Measurements from ENCODE around the gene TEK.

Gene TEK

DNA sequence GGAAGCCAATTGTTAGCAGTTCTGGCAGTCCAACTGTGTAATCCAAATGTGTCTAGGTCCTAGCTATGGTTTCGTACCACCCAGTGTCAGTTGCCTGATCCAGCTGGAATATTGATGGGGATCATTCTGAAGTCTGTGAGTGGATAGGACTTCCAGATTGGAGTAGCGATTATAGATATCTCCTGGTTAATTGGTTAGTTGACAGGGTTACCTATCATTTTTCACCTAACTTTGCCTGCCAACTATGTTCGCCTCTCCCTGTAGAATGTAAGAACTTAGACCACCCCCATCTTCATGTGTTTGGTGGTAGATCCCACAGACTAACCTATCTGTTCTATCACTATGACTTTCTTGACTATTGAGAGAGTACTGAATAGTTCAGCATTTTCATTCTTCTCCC, 59.9 kb downstream of the TEK start:
- H3K4me3 ChIP-seq (ENCODE audit: low read length): no peak overlapping the region

DNA sequence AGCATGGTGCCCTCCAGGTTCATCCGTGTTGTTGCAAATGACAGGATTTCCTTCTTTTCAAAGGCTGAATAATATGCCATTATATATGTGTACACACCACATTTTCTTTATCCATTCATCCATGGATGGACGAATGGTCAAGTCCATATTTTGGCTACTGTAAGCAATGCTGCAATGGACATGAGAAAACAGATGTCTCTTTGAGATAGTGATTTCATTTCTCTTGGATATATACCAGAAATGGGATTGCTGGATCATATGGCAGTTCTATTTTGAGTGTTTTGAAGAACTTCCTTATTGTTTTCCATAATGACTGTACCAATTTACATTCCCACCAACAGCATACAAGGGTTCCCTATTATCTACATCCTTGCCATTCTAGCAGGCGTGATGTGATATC, 67.9 kb downstream of the TEK start:
- DNase-seq (ENCODE audit: low read depth): no peak
- TF ChIP-seq, protein P1, sequence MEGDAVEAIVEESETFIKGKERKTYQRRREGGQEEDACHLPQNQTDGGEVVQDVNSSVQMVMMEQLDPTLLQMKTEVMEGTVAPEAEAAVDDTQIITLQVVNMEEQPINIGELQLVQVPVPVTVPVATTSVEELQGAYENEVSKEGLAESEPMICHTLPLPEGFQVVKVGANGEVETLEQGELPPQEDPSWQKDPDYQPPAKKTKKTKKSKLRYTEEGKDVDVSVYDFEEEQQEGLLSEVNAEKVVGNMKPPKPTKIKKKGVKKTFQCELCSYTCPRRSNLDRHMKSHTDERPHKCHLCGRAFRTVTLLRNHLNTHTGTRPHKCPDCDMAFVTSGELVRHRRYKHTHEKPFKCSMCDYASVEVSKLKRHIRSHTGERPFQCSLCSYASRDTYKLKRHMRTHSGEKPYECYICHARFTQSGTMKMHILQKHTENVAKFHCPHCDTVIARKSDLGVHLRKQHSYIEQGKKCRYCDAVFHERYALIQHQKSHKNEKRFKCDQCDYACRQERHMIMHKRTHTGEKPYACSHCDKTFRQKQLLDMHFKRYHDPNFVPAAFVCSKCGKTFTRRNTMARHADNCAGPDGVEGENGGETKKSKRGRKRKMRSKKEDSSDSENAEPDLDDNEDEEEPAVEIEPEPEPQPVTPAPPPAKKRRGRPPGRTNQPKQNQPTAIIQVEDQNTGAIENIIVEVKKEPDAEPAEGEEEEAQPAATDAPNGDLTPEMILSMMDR (conservative IDR thresholded peaks at IDR 0.05; ENCODE audit: low read depth, low read length): no peak
- no peak overlapping the region for H3K4me3 ChIP-seq (ENCODE audit: low read length)

More for the DNA sequence above, 59.9 kb downstream of the TEK start:
- DNase-seq (ENCODE audit: low read depth): no peak
- TF ChIP-seq, protein P1 (conservative IDR thresholded peaks at IDR 0.05; ENCODE audit: low read depth, low read length): no peak

DNA sequence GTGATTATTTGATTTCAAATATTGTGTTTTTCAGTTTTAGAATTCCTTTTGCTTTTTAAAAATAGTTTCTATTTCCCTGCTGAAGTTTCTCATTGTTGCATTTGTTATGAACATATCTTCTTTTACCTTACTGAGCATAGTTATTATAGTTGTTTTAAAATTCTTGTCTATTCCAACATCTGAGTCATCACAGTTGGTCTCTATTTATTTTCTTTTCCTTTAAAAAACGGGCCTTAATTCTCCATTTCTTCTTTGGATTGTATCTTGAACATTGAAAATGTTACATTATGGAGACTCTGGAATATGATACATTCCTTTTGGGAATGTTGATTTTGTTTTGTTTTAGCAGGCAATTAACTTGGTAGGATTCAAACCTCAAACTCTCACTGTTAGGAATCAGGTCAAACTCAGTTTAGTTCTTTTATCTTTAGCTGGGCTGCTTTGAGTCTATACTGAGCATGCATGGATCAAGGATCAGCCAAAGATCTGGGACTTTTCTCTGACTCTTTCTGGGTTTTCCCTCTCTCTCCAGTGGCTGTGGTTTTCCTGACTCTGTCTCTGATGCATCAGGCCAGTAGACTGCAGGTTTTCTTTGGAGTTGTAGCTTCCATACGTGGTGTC, 70.3 kb downstream of the TEK start:
- no peak overlapping the region for H3K4me3 ChIP-seq (ENCODE audit: low read length)
- TF ChIP-seq, protein P1 (conservative IDR thresholded peaks at IDR 0.05; ENCODE audit: low read depth, low read length): no peak
- DNase-seq (ENCODE audit: low read depth): no peak

DNA sequence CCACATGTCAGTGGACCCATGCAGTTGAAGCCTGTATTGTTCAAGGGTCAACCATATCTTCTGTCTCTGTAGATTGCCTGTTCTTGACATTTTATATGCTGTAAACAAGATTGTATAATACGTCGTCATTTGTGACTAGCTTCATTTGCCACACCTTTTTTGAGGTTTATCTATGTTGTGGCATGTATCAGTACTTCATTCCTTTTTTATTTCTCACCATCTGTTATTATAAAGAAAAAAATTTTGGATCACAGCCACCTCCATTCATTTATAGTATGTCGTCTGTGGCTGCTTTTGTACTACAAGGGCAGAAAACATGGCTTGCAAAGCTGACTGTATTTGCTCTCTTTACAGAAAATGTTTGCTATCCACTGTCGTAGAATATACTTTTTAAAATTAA, 72.4 kb downstream of the TEK start:
- no peak for DNase-seq (ENCODE audit: low read depth)
- H3K4me3 ChIP-seq (ENCODE audit: low read length): no peak overlapping the region
- TF ChIP-seq, protein P1 (conservative IDR thresholded peaks at IDR 0.05; ENCODE audit: low read depth, low read length): no peak

DNA sequence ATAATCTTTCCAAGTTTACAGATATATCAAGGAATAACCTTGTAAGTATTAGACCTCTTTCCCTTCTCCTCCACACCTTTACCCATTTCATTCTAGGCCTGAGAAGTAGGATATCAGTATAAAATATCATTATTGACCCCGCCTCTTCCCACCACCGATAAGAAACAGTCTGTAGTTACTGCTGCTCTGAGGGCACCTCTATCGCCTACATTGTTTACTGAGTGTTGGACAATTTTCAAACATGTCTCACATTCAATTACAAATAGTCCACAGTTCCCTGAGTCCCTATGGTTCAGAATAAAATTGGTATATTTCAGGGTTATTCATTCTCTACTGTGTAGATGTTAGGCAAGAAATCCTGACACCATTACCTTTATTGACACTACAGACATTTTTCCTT, 73.4 kb downstream of the TEK start:
- no peak overlapping the region for H3K4me3 ChIP-seq (ENCODE audit: low read length)
- TF ChIP-seq, protein P1 (conservative IDR thresholded peaks at IDR 0.05; ENCODE audit: low read depth, low read length): no peak
- DNase-seq (ENCODE audit: low read depth): no peak

DNA sequence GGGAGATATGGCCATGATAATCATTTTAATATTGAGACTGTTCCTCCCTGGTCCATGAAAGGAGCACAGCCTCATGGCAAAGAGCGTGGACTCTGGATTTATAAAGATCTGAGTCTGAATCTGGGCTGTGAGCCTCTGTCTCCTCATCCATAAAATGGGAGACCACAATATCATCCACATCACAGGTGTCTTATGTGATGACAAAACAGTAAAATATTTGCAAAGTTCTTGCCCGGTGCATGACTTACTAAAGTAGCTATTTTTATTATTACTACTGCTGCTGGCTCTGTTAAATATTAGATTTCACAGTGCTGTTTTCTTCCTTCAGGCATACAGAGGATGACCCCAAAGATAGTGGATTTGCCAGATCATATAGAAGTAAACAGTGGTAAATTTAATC, 74.1 kb downstream of the TEK start:
- TF ChIP-seq, protein P1 (conservative IDR thresholded peaks at IDR 0.05; ENCODE audit: low read depth, low read length): no peak
- no peak for DNase-seq (ENCODE audit: low read depth)
- H3K4me3 ChIP-seq (ENCODE audit: low read length): no peak overlapping the region

DNA sequence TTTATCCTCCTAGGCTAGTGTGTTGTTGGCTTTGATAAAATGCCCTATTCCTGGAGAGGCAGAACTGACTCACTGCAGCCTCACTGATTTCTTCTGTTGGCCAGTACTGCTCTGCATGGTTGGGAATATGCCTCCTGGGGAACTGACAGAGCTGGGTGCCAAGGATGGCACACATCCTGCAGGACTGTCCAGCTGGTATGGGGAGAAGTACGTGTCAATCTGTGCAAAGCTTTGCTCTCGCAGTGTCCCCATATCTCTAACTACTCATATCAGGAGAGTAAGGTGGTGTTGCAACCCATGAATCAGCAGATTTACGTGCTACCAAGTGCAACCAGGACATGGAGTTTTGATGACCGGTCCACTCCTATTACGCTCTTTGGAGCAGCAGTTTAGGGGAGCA, 74.7 kb downstream of the TEK start:
- no peak for DNase-seq (ENCODE audit: low read depth)
- TF ChIP-seq, protein P1 (conservative IDR thresholded peaks at IDR 0.05; ENCODE audit: low read depth, low read length): no peak
- H3K4me3 ChIP-seq (ENCODE audit: low read length): no peak overlapping the region
